MG63 (cell line): ENCODE results near the gene C22orf39. TPM values are rescaled to one million over a fixed set of nuclear protein-coding genes. Genes with fewer than 3 reads are reported as not detected.

ENCODE experiments used
- DNase-seq: peaks from one replicate; pipeline ENCODE4 v3.0.0-alpha.2; 2020
- H3K27me3 ChIP-seq: fragments of 250-450 bp; sonication (Bioruptor Pico); 2 replicates; pipeline ENCODE4 v1.5.1; 2020; ENCODE audit warnings: mild to moderate bottlenecking, moderate library complexity
- H3K36me3 ChIP-seq: fragments of 250-450 bp; sonication (Bioruptor Pico); 2 replicates; pipeline ENCODE4 v1.5.1; 2020; ENCODE audit warnings: mild to moderate bottlenecking, moderate library complexity
- H3K4me3 ChIP-seq: fragments of 250-450 bp; sonication (Bioruptor Pico); 2 replicates; pipeline ENCODE4 v1.5.1; 2020; ENCODE audit warnings: mild to moderate bottlenecking, moderate library complexity
- H3K9me3 ChIP-seq: fragments of 250-450 bp; sonication (Bioruptor Pico); 2 replicates; pipeline ENCODE4 v1.5.1; 2020; ENCODE audit warnings: mild to moderate bottlenecking, moderate library complexity
- total RNA-seq: library from RNA; depleted of rRNA; stranded (reverse); fragments of >200 nt; shearing (Covaris generic); gene quantifications from 2 replicates; pipeline ENCODE4 v1.2.3, GENCODE V29; 2014; ENCODE audit warnings: low replicate concordance

Gene C22orf39
- total RNA-seq, 1 experiment from 2014 or later: 38.7 TPM

- no peak for DNase-seq
- peaks cover 67% of the 10 kb centered on the region for H3K36me3 ChIP-seq
- no peaks in the 10 kb centered on the region for H3K9me3 ChIP-seq
- no peak overlapping the region for H3K4me3 ChIP-seq
- no peaks in the 10 kb centered on the region for H3K27me3 ChIP-seq
Observed at GRCh38 chr22:19463491-19464469, 16.3 kb upstream of the C22orf39 start.

- Histone ChIP-seq H3K4me3 (no peak overlapping the region), H3K36me3 (peaks cover 71% of the 10 kb centered on the region), H3K9me3 (no peaks in the 10 kb centered on the region), H3K27me3 (no peaks in the 10 kb centered on the region)
- no peak for DNase-seq
Observed at GRCh38 chr22:19463008-19463407, 15.5 kb upstream of the C22orf39 start.

GRCh38 chr22:19461506-19461905 is 14.0 kb upstream of the C22orf39 start:
- DNase-seq: no peak
- H3K36me3 ChIP-seq: peaks cover 68% of the 10 kb centered on the region
- no peaks in the 10 kb centered on the region for H3K9me3 ChIP-seq

DNA sequence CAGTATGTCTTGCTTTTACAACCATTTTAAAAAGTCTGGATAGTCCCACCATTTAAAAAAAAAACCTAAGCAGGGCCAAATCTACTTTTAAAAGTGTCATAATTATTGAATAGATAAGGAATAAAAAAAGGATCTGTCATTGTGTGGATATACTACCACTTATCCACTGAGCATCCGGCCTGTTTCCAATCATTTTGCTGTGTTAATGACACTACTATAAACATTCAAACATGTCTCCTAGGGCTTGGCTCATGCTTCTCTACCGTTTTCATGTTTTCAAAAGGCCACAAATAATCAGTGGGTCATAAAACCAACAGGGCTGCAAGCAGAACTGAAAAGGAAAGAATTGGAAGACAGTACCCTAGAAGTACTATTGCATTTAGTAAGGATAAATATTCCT is 12.5 kb upstream of the C22orf39 start:
- no peaks in the 10 kb centered on the region for H3K9me3 ChIP-seq
- no peak overlapping the region for H3K4me3 ChIP-seq
- no peaks in the 10 kb centered on the region for H3K27me3 ChIP-seq
- no peak for DNase-seq
- peaks cover 68% of the 10 kb centered on the region for H3K36me3 ChIP-seq

More at GRCh38 chr22:19461506-19461905, 14.0 kb upstream of the C22orf39 start:
- Histone ChIP-seq H3K4me3 (no peak overlapping the region), H3K27me3 (no peaks in the 10 kb centered on the region)

DNA sequence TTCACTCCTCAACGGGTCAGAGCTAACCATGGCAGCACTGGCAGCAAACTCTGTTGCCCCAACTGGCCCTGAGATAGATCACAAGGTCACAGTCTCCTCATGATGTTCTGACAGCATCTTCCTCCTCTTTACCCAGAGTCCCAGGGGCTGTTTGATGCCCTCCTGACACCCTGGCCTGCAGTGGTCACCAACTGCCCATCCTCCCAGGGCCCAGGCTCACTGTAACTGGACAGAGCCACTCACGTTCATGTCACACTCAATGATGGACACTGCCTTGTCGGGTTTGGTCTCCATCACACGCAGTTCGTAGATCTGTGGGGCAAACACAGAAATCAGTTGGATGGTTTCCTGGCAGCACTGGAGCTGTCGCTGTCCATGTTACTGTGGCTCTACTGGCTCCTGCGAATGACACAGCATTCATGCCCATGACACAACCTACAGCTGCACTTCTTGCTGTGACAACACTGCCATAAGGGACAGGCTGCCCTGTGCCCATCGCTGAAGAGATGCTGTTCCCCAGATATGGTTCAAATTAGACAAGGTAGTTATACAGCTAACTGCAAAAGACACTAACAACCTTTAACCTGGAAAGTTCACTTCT is 10.4 kb upstream of the C22orf39 start:
- Histone ChIP-seq H3K27me3 (no peaks in the 10 kb centered on the region), H3K4me3 (no peak overlapping the region), H3K9me3 (no peaks in the 10 kb centered on the region), H3K36me3 (peaks cover 68% of the 10 kb centered on the region)
- no peak for DNase-seq

- no peaks in the 10 kb centered on the region for H3K27me3 ChIP-seq
- H3K4me3 ChIP-seq: no peak overlapping the region
- no peaks in the 10 kb centered on the region for H3K9me3 ChIP-seq
- peaks cover 74% of the 10 kb centered on the region for H3K36me3 ChIP-seq
- DNase-seq: no peak
Observed at GRCh38 chr22:19456541-19456940, 9.0 kb upstream of the C22orf39 start.

GRCh38 chr22:19455585-19456370 is 8.3 kb upstream of the C22orf39 start:
- DNase-seq: no peak
- peaks cover 72% of the 10 kb centered on the region for H3K36me3 ChIP-seq
- no peaks in the 10 kb centered on the region for H3K9me3 ChIP-seq
- H3K4me3 ChIP-seq: no peak overlapping the region
- no peaks in the 10 kb centered on the region for H3K27me3 ChIP-seq

DNA sequence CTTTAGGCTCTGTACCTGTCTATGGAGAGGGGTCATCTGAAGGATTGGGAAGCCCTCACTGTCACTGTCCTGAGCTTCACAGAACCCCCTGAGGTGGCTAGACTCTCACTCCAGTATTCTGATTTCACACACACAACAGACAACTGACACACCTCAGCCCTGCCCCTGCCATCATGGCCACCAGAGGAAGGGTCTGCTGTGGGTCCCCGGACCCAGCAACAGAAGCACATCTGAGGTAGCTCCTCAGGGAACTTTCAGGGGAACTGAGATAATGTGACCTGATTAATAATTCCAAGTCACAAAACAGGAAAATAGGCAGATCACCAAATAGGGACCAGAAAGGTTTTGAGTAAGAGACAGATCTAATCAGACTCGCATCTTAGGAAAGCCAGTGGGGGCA is 7.5 kb upstream of the C22orf39 start:
- DNase-seq: no peak
- no peak overlapping the region for H3K4me3 ChIP-seq
- peaks cover 76% of the 10 kb centered on the region for H3K36me3 ChIP-seq
- H3K27me3 ChIP-seq: no peaks in the 10 kb centered on the region
- no peaks in the 10 kb centered on the region for H3K9me3 ChIP-seq

DNA sequence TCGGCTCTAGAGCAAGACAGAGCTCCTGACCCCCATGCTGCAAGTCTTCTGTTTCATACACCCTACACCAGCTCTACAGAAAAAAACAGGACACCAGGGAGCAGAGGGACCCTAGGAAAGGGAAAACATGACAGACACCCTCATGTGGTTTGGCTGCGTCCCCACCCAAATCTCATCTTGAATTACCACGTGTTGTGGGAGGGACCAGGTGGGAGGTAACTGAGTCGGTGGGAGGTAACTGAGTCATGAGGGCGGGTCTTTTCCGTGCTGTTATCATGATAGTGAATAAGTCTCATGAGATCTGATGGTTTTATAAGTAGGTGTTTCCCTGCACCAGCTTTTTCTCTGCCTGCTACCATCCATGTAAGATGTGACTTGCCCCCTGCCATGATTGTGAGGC is 6.6 kb upstream of the C22orf39 start:
- no peaks in the 10 kb centered on the region for H3K9me3 ChIP-seq
- no peaks in the 10 kb centered on the region for H3K27me3 ChIP-seq
- DNase-seq: no peak
- H3K4me3 ChIP-seq: no peak overlapping the region
- H3K36me3 ChIP-seq: peaks cover 77% of the 10 kb centered on the region

DNA sequence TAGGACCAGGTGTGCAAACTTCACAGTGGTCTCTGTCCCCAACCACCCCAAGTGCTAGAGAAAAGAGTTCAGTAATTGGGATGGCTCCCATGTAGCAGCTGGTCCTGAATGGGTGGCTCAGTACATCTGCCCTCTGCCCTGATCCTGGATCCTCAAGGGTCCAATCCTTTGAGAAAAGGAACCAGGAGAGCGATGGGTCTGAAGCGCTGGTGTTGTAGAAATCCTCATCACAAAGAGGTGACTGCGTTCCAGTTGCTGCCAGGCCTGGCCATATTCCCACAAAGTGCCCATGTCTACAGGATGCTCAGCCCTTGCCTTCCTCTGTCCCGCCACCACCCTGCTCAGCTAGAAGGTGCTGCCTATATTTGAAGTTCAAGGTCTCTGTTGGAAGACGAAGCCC is 6.2 kb upstream of the C22orf39 start:
- DNase-seq: no peak
- Histone ChIP-seq H3K4me3 (no peak overlapping the region), H3K9me3 (no peaks in the 10 kb centered on the region), H3K36me3 (peaks cover 74% of the 10 kb centered on the region), H3K27me3 (no peaks in the 10 kb centered on the region)

GRCh38 chr22:19451570-19451969 is 4.1 kb upstream of the C22orf39 start:
- Histone ChIP-seq H3K9me3 (no peaks in the 10 kb centered on the region), H3K4me3 (no peak overlapping the region), H3K27me3 (no peaks in the 10 kb centered on the region), H3K36me3 (peaks cover 58% of the 10 kb centered on the region)
- no peak for DNase-seq

- Histone ChIP-seq H3K27me3 (no peaks in the 10 kb centered on the region), H3K9me3 (no peaks in the 10 kb centered on the region)
- no peak for DNase-seq
Observed at GRCh38 chr22:19450363-19451175, 3.1 kb upstream of the C22orf39 start.

DNA sequence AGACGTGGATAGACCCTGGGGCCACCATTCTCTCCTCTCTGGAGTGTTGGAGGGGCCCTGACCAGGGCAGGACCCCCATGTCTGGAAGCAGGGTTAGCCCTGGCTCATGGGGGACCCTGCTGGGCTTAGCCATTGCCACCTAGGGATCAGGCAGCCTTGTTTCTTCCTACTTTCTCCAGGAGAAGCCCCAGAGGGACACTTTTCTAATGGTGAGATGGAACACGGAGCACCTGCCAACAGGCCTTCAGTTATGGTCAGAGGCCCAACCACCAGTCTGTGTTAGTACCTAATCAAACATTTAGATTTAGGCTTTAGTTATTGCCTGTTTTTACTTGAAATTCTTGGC is 1.9 kb upstream of the C22orf39 start:
- no peak for DNase-seq
- H3K27me3 ChIP-seq: no peaks in the 10 kb centered on the region
- peaks cover 40% of the 10 kb centered on the region for H3K36me3 ChIP-seq
- no peaks in the 10 kb centered on the region for H3K9me3 ChIP-seq
- H3K4me3 ChIP-seq: no peak overlapping the region

More at GRCh38 chr22:19450363-19451175, 3.1 kb upstream of the C22orf39 start:
- H3K4me3 ChIP-seq: no peak overlapping the region
- peaks cover 48% of the 10 kb centered on the region for H3K36me3 ChIP-seq

DNA sequence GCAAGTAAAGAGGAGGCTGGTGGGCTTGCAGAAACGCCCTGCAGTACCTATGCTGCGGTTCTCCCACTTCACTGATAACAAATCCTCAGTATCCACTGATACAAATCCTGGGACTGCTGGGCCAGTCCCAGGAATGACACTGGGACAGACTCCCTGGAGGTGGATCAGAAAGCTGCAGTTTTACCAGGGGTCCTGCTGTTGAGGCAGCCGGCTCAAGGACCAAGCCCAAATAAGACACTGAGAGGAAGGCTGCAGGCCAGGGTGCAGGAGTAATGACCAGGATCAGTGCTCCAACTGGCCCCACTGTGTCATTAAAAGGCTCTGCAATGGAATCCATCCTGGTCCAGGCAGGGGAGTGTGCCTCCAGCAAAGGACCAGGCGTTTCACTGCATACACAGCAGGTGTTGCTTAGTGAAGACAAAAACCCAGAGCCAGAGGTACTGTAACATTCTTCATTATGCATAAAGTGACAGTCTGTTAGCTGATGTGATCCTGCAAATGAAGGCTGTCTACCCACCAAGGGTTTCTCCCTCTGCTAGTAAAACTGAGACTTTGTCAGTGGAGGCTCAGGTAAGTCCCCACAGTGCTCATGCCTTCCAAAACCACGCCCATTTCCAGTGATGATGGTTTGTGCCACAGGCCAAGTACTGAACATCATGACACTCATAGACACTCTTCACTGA is 1.4 kb upstream of the C22orf39 start:
- no peaks in the 10 kb centered on the region for H3K9me3 ChIP-seq
- peaks cover 35% of the 10 kb centered on the region for H3K36me3 ChIP-seq
- DNase-seq: no peak
- no peak overlapping the region for H3K4me3 ChIP-seq
- H3K27me3 ChIP-seq: no peaks in the 10 kb centered on the region

DNA sequence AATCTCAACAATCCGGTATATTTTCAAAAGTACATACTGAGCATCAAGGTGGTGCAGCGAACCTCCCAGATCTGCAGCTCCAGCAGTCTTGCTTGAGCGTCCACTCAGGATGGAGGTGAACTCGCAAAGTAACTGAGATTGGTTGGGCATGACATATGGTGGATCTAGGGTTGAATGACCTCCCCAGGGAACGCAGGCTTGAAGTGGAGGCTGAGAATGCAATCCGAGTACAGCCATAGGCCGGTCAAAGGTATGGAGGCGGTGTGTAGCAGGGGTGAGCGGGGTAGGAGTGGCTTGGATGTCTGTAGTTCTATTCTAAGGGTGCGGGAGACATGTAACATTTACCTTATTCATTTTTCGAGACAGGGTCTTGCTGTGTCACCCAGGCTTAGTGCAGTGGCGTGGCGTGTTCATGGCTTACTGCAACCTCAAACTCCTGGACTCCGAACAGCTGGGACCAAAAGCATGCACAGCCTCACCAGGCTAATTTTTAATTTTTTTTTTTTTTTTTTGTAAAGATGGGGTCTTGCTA is 631 bp upstream of the C22orf39 start:
- DNase-seq: peak; percentile 60
- H3K4me3 ChIP-seq: peak overlapping the region; percentile 68

More for the DNA sequence above, 631 bp upstream of the C22orf39 start:
- Histone ChIP-seq H3K27me3 (no peaks in the 10 kb centered on the region), H3K36me3 (peaks cover 31% of the 10 kb centered on the region), H3K9me3 (no peaks in the 10 kb centered on the region)
